ENCODE data around the gene CHGA. TPM values are rescaled to one million over a fixed set of nuclear protein-coding genes. Genes with fewer than 3 reads are reported as not detected.

Gene CHGA
- total and polyA plus RNA-seq, 10 of the 15 experiments (the other 5 are each of a cell fraction or from before 2014, with no cell fraction given), result 0.11 to 0.23 TPM; not detected in 8

- Histone ChIP-seq H3K9ac (ENCODE audit: control insufficient read depth, insufficient read depth, low read length) (no peak overlapping the region), H3K4me2 (ENCODE audit: control insufficient read depth, insufficient read depth) (no peak overlapping the region), H3K79me2 (ENCODE audit: control insufficient read depth, insufficient read depth, low read length) (no peaks in the 10 kb centered on the region), H3K36me3 (ENCODE audit: control insufficient read depth in 2 of 2, insufficient read depth in 2 of 2, low read length in 1 of 2) (no peaks in the 10 kb centered on the region), H3K4me3 (no peak overlapping the region), H4K20me1 (ENCODE audit: control insufficient read depth, insufficient read depth) (no peaks in the 10 kb centered on the region), H3K4me1 (ENCODE audit: control insufficient read depth, insufficient read depth, low read length) (no peaks in the 10 kb centered on the region; the same call in 1 of the 2 replicates), H3K27ac (ENCODE audit: control insufficient read depth, insufficient read depth) (no peak overlapping the region), H2AFZ (ENCODE audit: control insufficient read depth, low read depth, low read length) (no peak overlapping the region), H3K9me3 (replicated peaks; ENCODE audit: control insufficient read depth, insufficient read depth, low read length) (peaks cover 2% of the 10 kb centered on the region; the same call in 1 of the 3 replicates), H3K27me3 (replicated peaks in 1 of 2; ENCODE audit: control insufficient read depth in 2 of 2, insufficient read depth in 2 of 2, low read length in 1 of 2) (no peaks in the 10 kb centered on the region)
- DNase-seq (ENCODE audit: low read depth, low spot score), result no peak
- ChIA-PET CTCF (no interaction called here), RAD21 (ENCODE audit: unreplicated experiment) (no interaction called here), SMC1A (ENCODE audit: uncharacterized antibody, unreplicated experiment) (no interaction called here), POLR2A (no interaction called here)
- BruUV-seq (replicated peaks), result no TSS peak
- no peak for FAIRE-seq
- ATAC-seq, result peak; percentile 63
- TF ChIP-seq SPI1 (IDR thresholded peaks at IDR 0.05; ENCODE audit: borderline replicate concordance, insufficient read depth, low read depth, low read length) (peak; percentile 19; the same call in 1 of the 2 replicates), FOXM1 (IDR thresholded peaks at IDR 0.05; ENCODE audit: low read depth, low read length) (no peak), PKNOX1 (IDR thresholded peaks at IDR 0.05) (no peak), BHLHE40 (IDR thresholded peaks at IDR 0.05; ENCODE audit: borderline replicate concordance in 1 of 2, low read depth in 2 of 2, low read length in 1 of 2) (peak in 1 of 2 experiments; percentile 23; a peak in 1 of 4 replicates), TCF12 (IDR thresholded peaks at IDR 0.05; ENCODE audit: low read depth, low read length) (no peak), IKZF2 (IDR thresholded peaks at IDR 0.05) (peak in 1 of 2 experiments; percentile 57; a peak in 1 of 4 replicates), POU2F2 (IDR thresholded peaks at IDR 0.05; ENCODE audit: borderline replicate concordance, low read depth, low read length) (no peak), BCL11A (IDR thresholded peaks at IDR 0.05; ENCODE audit: low read depth, low read length) (peak; percentile 77; the same call in 1 of the 2 replicates), MTA2 (IDR thresholded peaks at IDR 0.05; ENCODE audit: low read depth) (peak; percentile 81), GATAD2B (conservative IDR thresholded peaks at IDR 0.05; ENCODE audit: low read depth) (no peak), EP300 (IDR thresholded peaks at IDR 0.05; ENCODE audit: borderline replicate concordance in 1 of 2, control insufficient read depth in 1 of 2, low read depth in 2 of 2, low read length in 2 of 2) (no peak), IKZF1 (conservative IDR thresholded peaks at IDR 0.05) (peak; percentile 27; the same call in 1 of the 2 replicates), MYC (IDR thresholded peaks at IDR 0.05; ENCODE audit: insufficient read depth, insufficient read length, insufficient replicate concordance, low read length, severe bottlenecking) (no peak)
- 10% methylated on average over 8 of the region's 9 CpGs for WGBS (ENCODE audit: insufficient coverage, insufficient replicate concordance, low lambda C conversion rate, missing lambda C conversion rate)
- in situ Hi-C loops (cut with MboI), result no loop called here
- intact Hi-C loops (cut with micrococcal nuclease; ENCODE audit: unreplicated experiment), result no loop called here
Measured at GRCh38 chr14:92898566-92899131, 24.3 kb upstream of the CHGA start.

Measured in GM12878 (cell line).